ENCODE measurements around the gene SULT1A1.
"Not testable (repeated sequence)": the region's sequence is repeated elsewhere in the genome, so short reads cannot be mapped to it uniquely, and the experiment has no call there.

Gene SULT1A1

GRCh38 chr16:28609631-28610594 is at the start of gene SULT1A1:
Gene SULT1A1 (minus strand): TSS chr16:28610044. CDS start chr16:28608855, 1,189 bp downstream.
- H3K9me3 ChIP-seq (ENCODE audit: control insufficient read depth in 2 of 2, low read length in 2 of 2) = no peaks in the 10 kb centered on the region
- peaks cover 0 to 8% of the 10 kb centered on the region in 2 donors for H3K27me3 ChIP-seq (ENCODE audit: control insufficient read depth in 1 of 2, insufficient read depth in 2 of 2, low read length in 2 of 2)
- H3K4me3 ChIP-seq (ENCODE audit: low read length in 2 of 2) = peak within 1 kb of the TSS; percentile 27 to 74
- peak within 1 kb of the TSS; percentile 24 for H3K27ac ChIP-seq (ENCODE audit: low read length)
- H3K9ac ChIP-seq (ENCODE audit: low read length in 2 of 2) = peak within 1 kb of the TSS in 1 of 2 donors; percentile 58
- H3K4me1 ChIP-seq (ENCODE audit: control insufficient read depth, insufficient read depth, low read length) = peaks cover 16% of the 10 kb centered on the region
- peaks cover 0 to 5% of the 10 kb centered on the region in 2 donors for H3K36me3 ChIP-seq (ENCODE audit: control insufficient read depth in 2 of 2, insufficient read depth in 2 of 2, low read length in 2 of 2)

GRCh38 chr16:28639959-28640358 is 30.1 kb upstream of the SULT1A1 start:
- H3K4me3 ChIP-seq (ENCODE audit: low read length in 2 of 2); H3K4me1 ChIP-seq (ENCODE audit: control insufficient read depth, insufficient read depth, low read length); H3K27ac ChIP-seq (ENCODE audit: low read length); H3K9ac ChIP-seq (ENCODE audit: low read length in 2 of 2); H3K9me3 ChIP-seq (ENCODE audit: control insufficient read depth in 2 of 2, low read length in 2 of 2); H3K36me3 ChIP-seq (ENCODE audit: control insufficient read depth in 2 of 2, insufficient read depth in 2 of 2, low read length in 2 of 2); H3K27me3 ChIP-seq (ENCODE audit: control insufficient read depth in 1 of 2, insufficient read depth in 2 of 2, low read length in 2 of 2): not testable (repeated sequence)

GRCh38 chr16:28638359-28638758 is 28.5 kb upstream of the SULT1A1 start:
- not testable (repeated sequence) for H3K9ac ChIP-seq (ENCODE audit: low read length in 2 of 2); H3K36me3 ChIP-seq (ENCODE audit: control insufficient read depth in 2 of 2, insufficient read depth in 2 of 2, low read length in 2 of 2); H3K27ac ChIP-seq (ENCODE audit: low read length); H3K27me3 ChIP-seq (ENCODE audit: control insufficient read depth in 1 of 2, insufficient read depth in 2 of 2, low read length in 2 of 2); H3K4me3 ChIP-seq (ENCODE audit: low read length in 2 of 2); H3K4me1 ChIP-seq (ENCODE audit: control insufficient read depth, insufficient read depth, low read length); H3K9me3 ChIP-seq (ENCODE audit: control insufficient read depth in 2 of 2, low read length in 2 of 2)

GRCh38 chr16:28637765-28638164 is 27.9 kb upstream of the SULT1A1 start, which contains the start of gene NPIPB8:
Gene NPIPB8 (plus strand): TSS chr16:28638065. CDS start chr16:28638361, 296 bp downstream.
- H3K27ac ChIP-seq (ENCODE audit: low read length); H3K9ac ChIP-seq (ENCODE audit: low read length in 2 of 2); H3K4me1 ChIP-seq (ENCODE audit: control insufficient read depth, insufficient read depth, low read length); H3K4me3 ChIP-seq (ENCODE audit: low read length in 2 of 2); H3K36me3 ChIP-seq (ENCODE audit: control insufficient read depth in 2 of 2, insufficient read depth in 2 of 2, low read length in 2 of 2); H3K9me3 ChIP-seq (ENCODE audit: control insufficient read depth in 2 of 2, low read length in 2 of 2); H3K27me3 ChIP-seq (ENCODE audit: control insufficient read depth in 1 of 2, insufficient read depth in 2 of 2, low read length in 2 of 2): not testable (repeated sequence)

- not testable (repeated sequence) for H3K27me3 ChIP-seq (ENCODE audit: control insufficient read depth in 1 of 2, insufficient read depth in 2 of 2, low read length in 2 of 2); H3K36me3 ChIP-seq (ENCODE audit: control insufficient read depth in 2 of 2, insufficient read depth in 2 of 2, low read length in 2 of 2); H3K27ac ChIP-seq (ENCODE audit: low read length); H3K4me3 ChIP-seq (ENCODE audit: low read length in 2 of 2); H3K9me3 ChIP-seq (ENCODE audit: control insufficient read depth in 2 of 2, low read length in 2 of 2); H3K4me1 ChIP-seq (ENCODE audit: control insufficient read depth, insufficient read depth, low read length); H3K9ac ChIP-seq (ENCODE audit: low read length in 2 of 2)
These were observed 26.4 kb upstream of the SULT1A1 start for GRCh38 chr16:28636093-28636823.

- not testable (repeated sequence) for H3K9me3 ChIP-seq (ENCODE audit: control insufficient read depth in 2 of 2, low read length in 2 of 2); H3K27me3 ChIP-seq (ENCODE audit: control insufficient read depth in 1 of 2, insufficient read depth in 2 of 2, low read length in 2 of 2); H3K36me3 ChIP-seq (ENCODE audit: control insufficient read depth in 2 of 2, insufficient read depth in 2 of 2, low read length in 2 of 2); H3K9ac ChIP-seq (ENCODE audit: low read length in 2 of 2); H3K4me3 ChIP-seq (ENCODE audit: low read length in 2 of 2); H3K4me1 ChIP-seq (ENCODE audit: control insufficient read depth, insufficient read depth, low read length); H3K27ac ChIP-seq (ENCODE audit: low read length)
These were observed 21.1 kb upstream of the SULT1A1 start for GRCh38 chr16:28630905-28631304.

- Histone ChIP-seq H3K27ac (ENCODE audit: low read length) (no peak overlapping the region), H3K27me3 (ENCODE audit: control insufficient read depth in 1 of 2, insufficient read depth in 2 of 2, low read length in 2 of 2) (peaks cover 0 to 2% of the 10 kb centered on the region in 2 donors), H3K9ac (ENCODE audit: low read length in 2 of 2) (peak overlapping the region in 1 of 2 donors; percentile 33), H3K36me3 (ENCODE audit: control insufficient read depth in 2 of 2, insufficient read depth in 2 of 2, low read length in 2 of 2) (no peaks in the 10 kb centered on the region), H3K4me1 (ENCODE audit: control insufficient read depth, insufficient read depth, low read length) (peaks cover 2% of the 10 kb centered on the region), H3K4me3 (ENCODE audit: low read length in 2 of 2) (peak overlapping the region; percentile 55 to 73), H3K9me3 (ENCODE audit: control insufficient read depth in 2 of 2, low read length in 2 of 2) (no peaks in the 10 kb centered on the region)
These were observed 13.4 kb upstream of the SULT1A1 start for GRCh38 chr16:28623172-28623711.

GRCh38 chr16:28622532-28623171 is 12.8 kb upstream of the SULT1A1 start:
- not testable (repeated sequence) for H3K27me3 ChIP-seq (ENCODE audit: control insufficient read depth in 1 of 2, insufficient read depth in 2 of 2, low read length in 2 of 2); H3K9ac ChIP-seq (ENCODE audit: low read length in 2 of 2); H3K9me3 ChIP-seq (ENCODE audit: control insufficient read depth in 2 of 2, low read length in 2 of 2); H3K27ac ChIP-seq (ENCODE audit: low read length); H3K4me1 ChIP-seq (ENCODE audit: control insufficient read depth, insufficient read depth, low read length); H3K36me3 ChIP-seq (ENCODE audit: control insufficient read depth in 2 of 2, insufficient read depth in 2 of 2, low read length in 2 of 2)
- peak overlapping the region; percentile 55 to 73 for H3K4me3 ChIP-seq (ENCODE audit: low read length in 2 of 2)

- Histone ChIP-seq H3K36me3 (ENCODE audit: control insufficient read depth in 2 of 2, insufficient read depth in 2 of 2, low read length in 2 of 2) (no peaks in the 10 kb centered on the region), H3K9me3 (ENCODE audit: control insufficient read depth in 2 of 2, low read length in 2 of 2) (no peaks in the 10 kb centered on the region), H3K27ac (ENCODE audit: low read length) (no peak overlapping the region), H3K27me3 (ENCODE audit: control insufficient read depth in 1 of 2, insufficient read depth in 2 of 2, low read length in 2 of 2) (peaks cover 0 to 2% of the 10 kb centered on the region in 2 donors), H3K4me1 (ENCODE audit: control insufficient read depth, insufficient read depth, low read length) (peaks cover 2% of the 10 kb centered on the region), H3K9ac (ENCODE audit: low read length in 2 of 2) (no peak overlapping the region), H3K4me3 (ENCODE audit: low read length in 2 of 2) (no peak overlapping the region)
These were observed 11.8 kb upstream of the SULT1A1 start for GRCh38 chr16:28621481-28622155.

GRCh38 chr16:28620316-28620715 is 10.5 kb upstream of the SULT1A1 start:
- H3K4me1 ChIP-seq (ENCODE audit: control insufficient read depth, insufficient read depth, low read length); H3K4me3 ChIP-seq (ENCODE audit: low read length in 2 of 2); H3K27me3 ChIP-seq (ENCODE audit: control insufficient read depth in 1 of 2, insufficient read depth in 2 of 2, low read length in 2 of 2); H3K9me3 ChIP-seq (ENCODE audit: control insufficient read depth in 2 of 2, low read length in 2 of 2); H3K9ac ChIP-seq (ENCODE audit: low read length in 2 of 2); H3K27ac ChIP-seq (ENCODE audit: low read length); H3K36me3 ChIP-seq (ENCODE audit: control insufficient read depth in 2 of 2, insufficient read depth in 2 of 2, low read length in 2 of 2): not testable (repeated sequence)

All from stomach smooth muscle (tissue), 2 donors.